Sciatic nerve (tissue), 2 donors: ENCODE measurements around the gene GRIN2A. TPM values are rescaled to one million over a fixed set of nuclear protein-coding genes. Genes with fewer than 3 reads are reported as not detected.

Experiments
- ATAC-seq: fragments of 200-7000 bp; cut with Tn5 transposase; one replicate; pipeline ENCODE4 v1.9.1; 2020; ENCODE audit warnings: mild to moderate bottlenecking, moderate library complexity
- DNase-seq: peaks from one replicate; pipeline ENCODE4 v3.0.0-alpha.2; 2020; ENCODE audit warnings: low spot score
- intact Hi-C: fragments of 100-400 bp; cut with DNase I; formaldehyde crosslinking; loops from one replicate; pipeline ENCODE4 v1.14.2; 2022
- total RNA-seq: library from RNA; stranded (reverse); fragmentation: NEBNext Ultra II Directional; extraction: Animal tissue kit (Norgen Biotek cat#: 25700); gene quantifications from one replicate; pipeline ENCODE4 v1.2.1, GENCODE V29; 2021
- donor health status: DM: no; HTN: no; CAD: no.
- donor health status: DM: no; HTN: no; CAD: no.

GRIN2A gene
- total RNA-seq, 1 donor from 2014 or later: 0.89 TPM

DNA sequence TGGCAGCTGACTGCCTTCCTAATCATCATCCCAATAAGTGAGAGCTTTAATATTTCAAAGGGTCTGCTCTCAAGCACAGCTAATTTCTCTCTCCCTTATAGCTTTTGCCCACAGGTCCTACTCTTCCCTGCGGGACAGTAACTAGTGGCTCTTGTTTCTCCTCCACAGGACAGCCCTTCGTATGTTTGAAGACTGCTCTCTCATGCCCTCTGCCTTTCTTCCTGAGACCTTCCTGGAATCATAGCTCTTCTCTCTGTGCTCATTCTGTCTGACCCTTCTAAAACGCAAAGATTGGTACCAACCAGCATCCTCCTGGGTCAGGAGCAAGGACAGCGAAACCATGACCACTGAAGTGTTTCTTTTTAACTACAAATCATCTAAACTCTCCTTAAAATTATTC, 168.9 kb downstream of the GRIN2A start:
- DNase-seq (no peak), ATAC-seq (no peak)
- intact Hi-C loops: no loop called here

DNA sequence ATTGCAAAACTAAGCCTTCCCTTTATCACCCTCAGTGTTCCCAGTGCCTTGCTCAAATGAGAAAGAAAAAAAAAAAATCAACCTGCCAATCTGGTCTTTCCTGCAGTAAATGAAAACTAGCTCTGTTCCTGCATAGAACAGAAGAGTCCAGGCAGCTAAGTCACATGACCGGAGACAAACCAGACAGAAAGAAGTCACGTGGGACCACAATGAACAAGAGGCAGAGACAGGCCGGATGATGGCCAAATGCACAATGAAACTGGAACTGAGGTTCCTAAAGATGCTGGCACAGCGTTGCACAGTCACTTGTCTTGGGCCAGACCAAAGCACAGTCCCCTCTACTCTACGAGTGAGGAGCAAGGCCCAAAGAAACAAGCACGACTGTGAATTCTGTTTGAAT, 172.5 kb downstream of the GRIN2A start:
- intact Hi-C loops: no loop called here
- ATAC-seq (no peak), DNase-seq (no peak)

DNA sequence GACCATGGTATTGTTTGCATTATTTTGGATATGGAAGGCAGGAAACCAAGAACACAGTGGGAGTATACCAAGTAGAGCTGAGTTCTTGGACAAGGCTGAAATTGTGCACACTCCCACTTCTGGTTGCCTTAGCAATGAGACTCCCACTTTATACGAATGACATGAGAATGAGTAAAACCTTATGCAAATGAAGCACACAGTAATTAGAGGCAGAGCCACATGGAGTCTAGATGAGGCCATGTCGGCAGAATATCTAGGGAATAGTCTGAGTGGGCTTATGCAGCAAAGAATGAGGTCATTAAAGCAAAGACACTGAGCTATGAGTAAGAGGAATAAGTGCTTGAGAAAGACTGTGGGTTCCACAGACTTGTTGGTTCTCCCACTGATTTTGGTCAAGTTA, 178.7 kb downstream of the GRIN2A start:
- no peak for ATAC-seq
- intact Hi-C loops: no loop called here
- no peak for DNase-seq

DNA sequence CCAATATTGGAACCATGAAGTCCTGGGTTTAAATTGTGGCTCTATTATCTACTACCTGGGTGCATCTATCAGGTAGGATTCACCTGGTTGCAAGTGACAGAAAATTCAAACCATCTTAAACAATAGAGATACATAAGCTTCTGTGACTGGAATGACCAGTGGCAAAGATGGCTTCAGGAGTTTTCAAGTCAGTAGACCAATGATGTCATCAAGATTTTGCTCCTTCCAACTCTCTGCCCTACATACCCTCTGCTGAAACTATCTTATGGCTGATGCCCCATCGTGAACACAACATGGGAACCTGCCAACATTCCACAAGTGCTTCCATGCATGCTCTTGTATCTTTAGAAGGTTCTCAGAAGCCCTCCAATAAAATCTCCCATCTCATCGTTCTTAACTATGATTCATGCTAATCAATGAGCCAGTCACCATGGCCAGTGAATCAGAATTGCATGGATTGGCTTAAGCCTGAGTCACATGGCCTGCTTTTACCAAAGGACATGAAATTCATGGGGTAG, 180.9 kb downstream of the GRIN2A start:
- ATAC-seq (no peak), DNase-seq (no peak)
- intact Hi-C loops: no loop called here

DNA sequence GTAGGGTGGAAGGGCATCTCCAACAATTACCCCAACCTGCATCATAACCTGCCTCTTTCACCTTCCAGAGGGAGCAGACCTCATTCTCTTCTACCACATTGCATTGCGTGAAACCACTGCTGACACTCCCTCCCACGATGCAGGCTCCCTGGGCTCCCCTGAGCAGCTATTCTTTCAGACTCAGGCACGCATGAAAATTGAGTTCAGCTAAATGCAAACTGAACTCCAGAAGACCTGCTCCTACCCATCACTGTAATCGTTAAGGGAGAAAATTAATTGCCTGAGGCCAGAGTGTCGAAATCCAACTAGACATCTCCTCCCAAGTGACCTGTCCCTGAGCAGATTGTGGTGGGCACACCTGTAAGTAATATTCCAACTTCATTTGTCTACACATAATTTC, 186.0 kb downstream of the GRIN2A start:
- DNase-seq (no peak), ATAC-seq (no peak)
- intact Hi-C loops: no loop called here

DNA sequence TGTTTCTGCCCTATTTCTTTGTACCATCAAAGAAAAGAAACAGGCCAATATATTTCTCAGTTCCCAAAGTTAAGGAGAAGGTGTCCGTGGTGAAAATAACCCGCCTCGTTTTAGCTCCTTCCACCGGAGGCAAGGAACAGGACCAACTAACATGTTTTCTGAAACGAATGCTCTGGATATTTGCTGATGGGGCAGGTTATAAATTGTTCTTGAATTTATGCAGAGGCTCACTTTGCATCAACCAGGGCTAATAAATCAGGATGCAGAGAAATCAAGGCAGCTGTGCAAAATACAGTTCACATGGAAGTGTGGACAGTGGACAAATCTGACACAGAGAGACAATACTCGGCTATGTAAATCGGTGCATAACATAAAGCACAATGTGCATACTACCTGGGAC, 189.8 kb downstream of the GRIN2A start:
- ATAC-seq (no peak), DNase-seq (no peak)
- intact Hi-C loops: no loop called here

DNA sequence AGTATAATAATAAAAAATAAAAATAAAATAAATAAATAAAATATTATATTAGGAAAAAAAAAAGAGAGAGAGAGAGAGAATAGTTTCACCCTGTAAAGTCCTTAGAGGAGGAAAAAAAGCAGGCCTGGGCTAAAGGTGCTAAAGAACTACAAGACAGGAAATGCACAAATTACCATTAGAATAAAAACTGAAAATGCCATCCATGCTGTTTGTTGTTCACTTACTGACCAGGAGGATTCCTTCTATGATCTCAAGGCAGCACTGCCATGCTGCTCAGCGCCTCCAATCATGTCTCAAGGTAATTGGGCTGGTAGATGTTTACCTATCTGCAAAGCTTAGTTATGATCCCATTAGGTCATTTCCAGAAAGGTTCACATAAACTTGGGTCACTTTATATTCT, 201.2 kb downstream of the GRIN2A start:
- intact Hi-C loops: no loop called here
- DNase-seq (no peak), ATAC-seq (no peak)

DNA sequence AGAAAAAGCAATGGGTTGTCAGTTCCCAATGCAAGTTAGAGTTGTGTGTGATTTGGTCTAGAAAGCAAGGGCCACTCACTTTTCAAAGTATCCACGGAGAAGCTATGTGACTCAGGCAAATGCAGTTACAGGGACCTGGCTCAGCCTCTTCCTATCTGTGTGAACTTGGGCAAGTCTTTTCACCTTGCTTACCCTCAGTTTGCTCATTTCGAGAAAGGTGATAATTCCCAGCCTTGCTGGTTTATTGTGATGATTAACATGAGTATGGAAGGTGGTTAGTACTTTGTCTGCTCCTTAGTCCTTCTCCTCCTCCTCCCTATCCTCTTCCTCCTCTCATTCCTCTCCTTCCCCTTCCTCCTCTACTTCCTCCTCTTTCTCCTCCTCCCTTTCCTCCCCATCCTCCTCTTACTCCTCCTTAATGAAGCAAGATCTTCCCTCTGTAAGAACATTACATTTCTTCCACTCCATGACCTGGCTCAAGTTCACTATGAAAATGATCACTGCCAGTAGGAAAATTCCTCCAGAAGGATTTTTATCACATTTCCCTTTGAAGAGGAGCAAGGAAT, 204.0 kb downstream of the GRIN2A start:
- no peak for DNase-seq
- intact Hi-C loops: no loop called here
- no peak for ATAC-seq

DNA sequence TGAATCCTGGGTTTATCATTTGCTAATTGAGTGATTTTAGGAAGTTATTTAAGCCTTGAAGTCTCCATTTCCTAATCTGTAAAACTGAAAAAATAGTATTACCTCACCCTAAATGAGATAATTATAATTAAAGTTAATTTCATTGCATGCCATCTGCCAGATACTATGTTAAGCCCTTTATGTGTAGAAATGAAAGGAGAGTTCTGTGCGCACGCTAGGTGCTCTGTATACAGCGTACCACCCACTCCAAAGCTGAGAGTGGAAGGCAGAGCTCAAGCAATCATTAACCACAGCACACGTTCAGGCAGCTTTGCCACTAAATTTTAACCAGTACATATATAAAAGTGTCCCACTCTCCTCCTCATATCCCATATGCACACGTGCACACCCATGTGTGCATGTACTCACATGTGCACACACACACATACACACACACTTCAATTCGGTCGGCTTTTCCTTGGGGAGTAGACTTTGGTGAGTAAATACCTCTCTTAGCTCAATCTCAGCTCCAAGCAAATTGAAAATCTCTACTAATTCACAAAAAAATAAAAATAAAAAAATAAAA, 204.8 kb downstream of the GRIN2A start:
- no peak for DNase-seq
- no peak for ATAC-seq
- intact Hi-C loops: no loop called here

DNA sequence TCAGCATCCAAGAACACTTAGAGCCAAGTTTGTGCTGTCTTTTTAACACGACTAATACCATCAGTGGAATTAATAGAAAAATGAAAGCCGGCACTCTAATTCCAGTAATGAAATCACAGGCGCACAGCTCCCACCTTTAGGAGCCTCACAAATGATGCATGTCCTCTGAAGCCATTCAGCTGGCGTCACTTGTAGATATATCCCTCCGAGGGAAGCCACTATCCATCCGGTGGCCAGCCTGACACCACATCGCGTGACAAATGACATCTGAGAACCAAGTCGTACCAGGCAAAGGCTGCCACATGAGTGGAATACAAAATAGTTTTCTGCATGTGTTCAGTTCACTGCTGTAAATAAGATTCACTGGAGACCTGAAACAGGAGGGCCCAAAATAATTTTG, 205.6 kb downstream of the GRIN2A start:
- intact Hi-C loops: no loop called here
- ATAC-seq (no peak), DNase-seq (no peak)

DNA sequence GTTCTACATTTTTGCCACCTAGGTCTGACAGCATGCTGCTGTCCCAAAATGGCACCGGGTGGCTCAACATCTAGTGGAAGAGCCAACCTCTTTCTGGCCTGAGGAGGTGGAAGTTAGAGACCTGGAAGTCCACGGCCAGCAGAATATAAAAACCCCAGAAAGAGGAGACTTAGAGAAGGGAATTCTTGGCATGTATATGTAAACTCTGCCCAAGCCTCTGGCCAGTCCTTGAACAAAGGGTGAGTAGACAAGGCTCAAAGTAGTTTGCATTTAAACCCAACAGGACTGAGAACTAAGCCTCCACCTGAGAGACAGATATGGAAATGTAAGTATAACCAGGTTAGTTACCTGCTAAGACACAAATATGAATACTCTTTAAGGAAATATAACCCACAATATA, 210.3 kb downstream of the GRIN2A start:
- no peak for ATAC-seq
- DNase-seq: no peak
- intact Hi-C loops: no loop called here

DNA sequence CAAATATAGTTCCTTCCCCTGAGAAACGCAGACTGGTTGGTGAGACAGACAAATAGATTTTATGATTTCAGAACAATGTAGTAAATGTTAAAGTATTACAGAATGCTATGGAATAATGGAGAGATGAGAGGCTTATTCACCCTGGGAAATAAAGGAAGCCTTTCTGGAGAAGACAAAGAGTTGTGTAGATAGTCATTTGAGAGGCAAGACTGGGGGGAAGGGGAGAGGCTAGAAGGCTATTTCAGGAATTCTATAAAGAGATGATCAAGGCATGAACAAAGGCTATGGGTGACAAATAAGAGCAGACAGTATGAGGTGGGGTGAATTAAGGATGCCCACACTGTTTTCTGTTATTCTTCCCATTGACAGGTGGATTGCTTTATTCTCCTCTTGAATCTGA, 211.4 kb downstream of the GRIN2A start:
- no peak for DNase-seq
- intact Hi-C loops: no loop called here
- ATAC-seq: no peak

DNA sequence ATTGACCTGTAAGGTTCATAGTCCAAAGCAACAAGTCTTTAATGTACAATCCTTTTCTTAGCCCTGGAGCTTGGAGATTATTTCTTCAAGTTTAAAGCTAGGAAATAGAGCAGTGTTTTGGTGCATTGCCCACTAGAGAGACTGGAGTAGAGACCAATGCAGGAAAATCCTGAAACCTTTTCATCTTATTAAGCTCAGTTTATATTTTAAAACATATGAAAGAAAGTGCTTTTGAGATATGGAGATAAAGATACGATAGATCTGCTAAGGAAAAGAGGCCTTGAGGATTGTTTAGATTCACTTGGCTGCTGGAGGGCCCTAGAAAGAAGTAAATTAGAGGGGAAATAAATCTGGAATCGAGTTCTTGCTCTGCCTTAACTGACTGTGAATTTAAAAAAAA, 212.0 kb downstream of the GRIN2A start:
- ATAC-seq: no peak
- intact Hi-C loops: no loop called here
- no peak for DNase-seq

DNA sequence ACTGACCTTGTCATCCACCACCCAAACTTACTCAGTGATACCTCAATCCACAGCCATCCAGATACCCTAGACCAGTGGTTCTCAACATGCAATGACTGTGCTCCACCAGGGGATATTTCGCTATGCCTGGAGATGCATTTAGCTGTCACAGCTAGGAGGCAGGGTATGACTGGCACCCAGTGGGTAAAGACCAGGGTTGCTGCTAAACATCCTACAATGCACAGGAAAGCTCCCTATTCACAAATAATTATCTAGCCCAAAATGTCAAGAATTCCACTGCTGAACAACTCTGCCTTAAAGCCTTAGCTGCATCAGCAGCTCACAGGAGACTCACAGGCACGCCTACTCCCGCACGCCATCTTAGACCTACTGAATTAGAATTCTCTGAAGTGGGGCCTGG, 212.6 kb downstream of the GRIN2A start:
- intact Hi-C loops: no loop called here
- DNase-seq (no peak), ATAC-seq (no peak)

DNA sequence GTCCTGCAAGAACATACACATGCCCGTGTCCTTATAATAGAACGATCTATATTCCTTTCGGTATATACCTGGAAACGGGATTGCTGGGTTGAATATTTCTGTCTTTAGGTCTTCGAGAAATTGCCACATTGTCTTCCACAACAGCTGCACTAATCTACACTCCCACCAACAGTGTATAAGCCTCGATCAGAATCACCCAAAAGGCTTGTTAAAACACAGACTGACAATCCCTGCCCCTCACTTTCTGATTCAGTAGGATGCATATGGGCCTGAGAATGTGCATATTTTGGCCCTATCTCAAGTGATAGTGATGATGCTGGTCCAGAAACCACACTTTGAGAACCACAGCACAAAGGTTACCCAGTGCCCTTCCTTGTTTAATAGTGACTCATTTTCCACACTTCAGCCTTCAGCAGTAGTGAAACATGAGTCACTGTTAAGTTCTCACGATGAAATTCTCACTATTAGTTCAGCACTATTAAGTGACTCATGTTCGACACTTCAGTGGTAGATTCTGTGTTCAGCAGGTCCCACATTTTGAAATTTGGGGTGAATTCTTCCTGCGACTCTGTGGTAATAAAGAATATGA, 215.6 kb downstream of the GRIN2A start:
- ATAC-seq (no peak), DNase-seq (no peak)
- intact Hi-C loops: no loop called here

DNA sequence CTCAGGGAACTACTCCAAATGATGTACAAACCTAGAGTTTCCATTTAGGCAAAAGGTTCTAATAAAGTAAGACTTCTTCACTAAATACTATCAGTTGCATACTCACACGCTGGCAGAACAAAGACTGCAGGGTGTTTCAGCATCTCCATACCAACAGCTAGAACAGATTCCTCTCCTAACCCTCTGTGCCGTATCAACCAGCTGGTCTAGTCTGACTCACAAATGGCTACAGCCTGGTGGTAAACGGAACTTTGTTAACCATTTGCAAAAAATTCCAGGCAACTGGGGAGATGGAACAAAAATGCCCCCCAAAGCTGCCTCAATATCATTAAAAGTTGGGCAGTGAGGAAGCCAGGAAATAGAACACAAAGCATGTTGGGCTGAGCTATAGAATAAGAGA, 217.1 kb downstream of the GRIN2A start:
- no peak for DNase-seq
- intact Hi-C loops: no loop called here
- no peak for ATAC-seq

DNA sequence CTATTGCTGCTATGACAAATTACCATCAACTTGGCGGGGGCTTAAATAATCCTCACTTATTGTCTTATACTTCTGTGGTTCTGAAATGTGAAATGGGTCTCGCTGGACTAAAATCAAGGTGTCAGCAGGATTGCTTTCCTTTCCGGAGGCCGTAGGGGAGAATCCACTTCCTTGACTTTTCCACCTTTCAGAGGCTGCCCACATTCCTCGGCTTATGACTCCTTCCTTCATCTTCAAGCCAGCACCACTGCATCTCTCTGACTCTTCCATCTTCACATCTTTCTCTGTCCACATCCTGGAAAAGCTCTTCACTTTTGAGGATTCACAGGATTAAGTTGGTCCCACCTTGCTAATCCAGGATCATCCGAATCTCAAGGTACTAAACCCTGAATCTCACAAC, 217.8 kb downstream of the GRIN2A start:
- intact Hi-C loops: no loop called here
- ATAC-seq: no peak

DNA sequence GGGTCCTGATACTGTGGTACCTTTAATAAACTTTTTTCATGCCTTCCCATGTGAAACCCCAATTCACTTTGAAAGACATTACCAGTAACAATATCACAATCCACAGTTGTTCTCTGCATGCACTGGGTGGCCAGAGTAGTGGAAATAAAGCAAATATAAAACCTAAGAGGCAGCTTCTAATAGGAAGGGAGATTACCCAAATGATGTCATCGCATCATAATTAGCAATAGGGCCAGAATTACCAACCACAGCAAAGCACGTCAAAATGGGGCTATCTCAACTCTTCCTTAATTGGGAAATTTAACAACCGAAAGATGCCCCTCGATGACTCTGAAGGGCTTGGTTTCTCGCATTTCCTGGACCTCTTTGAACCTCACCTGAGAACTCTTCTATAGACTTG, 224.8 kb downstream of the GRIN2A start:
- DNase-seq: no peak
- ATAC-seq: no peak
- intact Hi-C loops: no loop called here

More for the DNA sequence above, 217.8 kb downstream of the GRIN2A start:
- DNase-seq: no peak

DNA sequence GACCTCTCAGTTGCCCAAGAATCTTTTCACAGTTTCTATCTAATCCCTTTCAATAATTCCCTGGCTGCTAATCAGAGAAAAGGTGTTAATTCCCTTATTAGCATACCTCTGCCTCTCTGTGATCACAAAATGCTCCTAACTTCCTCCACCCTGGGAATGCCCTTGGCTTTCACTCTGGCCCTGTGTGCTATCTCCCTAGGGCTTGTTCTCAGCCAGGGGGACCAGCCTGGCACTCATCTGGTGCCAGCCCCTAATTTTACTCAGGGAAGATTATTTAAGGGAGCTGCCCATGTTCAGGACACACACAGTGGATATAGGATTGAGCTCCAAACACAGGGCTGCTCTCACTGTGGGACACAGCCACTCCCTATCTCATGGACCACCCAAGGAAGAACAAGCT, 225.2 kb downstream of the GRIN2A start:
- intact Hi-C loops: no loop called here
- no peak for ATAC-seq
- DNase-seq: no peak

DNA sequence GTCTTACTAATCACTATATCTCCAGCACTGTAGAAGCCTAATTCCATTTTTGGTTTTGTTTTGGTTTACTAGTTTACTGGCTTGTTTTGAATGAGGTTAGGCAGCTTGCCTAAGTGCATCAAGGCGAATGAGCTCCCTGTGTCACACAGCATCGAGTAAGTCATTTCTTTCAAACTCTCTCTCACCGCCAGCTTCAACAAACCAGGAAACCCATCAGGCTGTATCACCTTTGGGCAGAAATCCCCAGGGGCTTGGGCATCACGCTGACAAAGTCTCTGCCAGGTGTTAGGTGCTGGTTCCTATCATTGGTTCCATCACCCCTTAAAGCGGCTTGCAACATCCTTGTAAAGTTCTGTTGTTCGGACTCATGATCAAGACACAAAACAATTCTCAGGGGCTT, 226.6 kb downstream of the GRIN2A start:
- no peak for ATAC-seq
- intact Hi-C loops: no loop called here
- no peak for DNase-seq
